Stomach (tissue), 9 donors: ENCODE results near the gene SCG3. TPM values are rescaled to one million over a fixed set of nuclear protein-coding genes. Genes with fewer than 3 reads are reported as not detected.

Source experiments
- DNase-seq, 2 donors: peaks; one replicate each; pipeline versions ENCODE4 v3.0.0 to v3.0.0-alpha.2; 2013 to 2019
- H3K27ac ChIP-seq, 5 donors: fragments of 200-600 bp in 4 of 5; sonication (generic) in 4 of 5; one replicate each; pipeline ENCODE4 v1.5.1; 2013 to 2019; ENCODE audit warnings: mild to moderate bottlenecking in 1 of 5, moderate library complexity in 1 of 5
- H3K27me3 ChIP-seq, 3 donors: fragments of 200-600 bp; sonication (generic); one replicate each; pipeline ENCODE4 v1.5.1; 2017 to 2019; ENCODE audit warnings: mixed run types in 1 of 3
- H3K36me3 ChIP-seq, 4 donors: fragments of 200-600 bp; sonication (generic); 1 replicate in 3 of 4; 2 replicates in 1 of 4; pipeline ENCODE4 v1.5.1; 2016 to 2019
- H3K4me1 ChIP-seq, 4 donors: fragments of 200-600 bp; sonication (generic); one replicate each; pipeline ENCODE4 v1.5.1; 2016 to 2019
- H3K4me3 ChIP-seq, 4 donors: fragments of 200-600 bp; sonication (generic) in 3 of 4; one replicate each; pipeline ENCODE4 v1.5.1; 2016 to 2019; ENCODE audit warnings: mild to moderate bottlenecking in 1 of 4
- H3K9me3 ChIP-seq, 4 donors: fragments of 200-600 bp; sonication (generic); one replicate each; pipeline ENCODE4 v1.5.1; 2016 to 2019
- EP300 ChIP-seq: sonication (generic); formaldehyde crosslinking; IDR thresholded peaks from one replicate; pipeline ENCODE4 v1.6.1; 2017; ENCODE audit warnings: antibody characterized with exemption
- POLR2A ChIP-seq, 4 donors: fragments of 450-650 bp; IDR thresholded peaks; one replicate each; pipeline ENCODE4 v1.6.1; 2016; ENCODE audit warnings: antibody characterized with exemption in 4 of 4, control low read depth in 2 of 4, mild to moderate bottlenecking in 1 of 4, moderate library complexity in 1 of 4
- POLR2AphosphoS5 ChIP-seq, 3 donors: sonication (generic); formaldehyde crosslinking; IDR thresholded peaks; one replicate each; pipeline ENCODE4 v1.6.1; 2016; ENCODE audit warnings: antibody characterized with exemption in 3 of 3
- WGBS, 5 donors: extraction: QIAGEN DNeasy Blood & Tissue Kit in 3 of 5; methylation state at CpG; one replicate each; pipeline versions ENCODE4 v1.1.5 to v1.1.7; 2013 to 2018; 5-methylcytosine and 5-hydroxymethylcytosine counted together
- intact Hi-C: fragments of 100-400 bp; cut with DNase I; formaldehyde crosslinking; loops from one replicate; pipeline ENCODE4 v1.15.1; 2023; ENCODE audit warnings: low total_unique reads
- polyA plus RNA-seq, 3 donors: library from polyadenylated mRNA; stranded (reverse); fragments of 200-250 nt; gene quantifications; one replicate each; pipeline ENCODE4 v1.2.3, GENCODE V29; 2013
- total RNA-seq, 5 donors: library from RNA; depleted of rRNA; stranded (reverse); fragments of >200 nt; gene quantifications; one replicate each; pipeline versions ENCODE4 v1.1.0 to v1.2.3, GENCODE V29; 2014 to 2016
- TF ChIP-seq, protein P1 (sequence below), 7 experiments: fragments of 450-650 bp in 4 of 7; fragments of 200-600 bp in 3 of 7; sonication (generic) in 3 of 7; IDR thresholded peaks; one replicate each; pipeline ENCODE4 v1.5.1; 2016 to 2019; ENCODE audit warnings: antibody characterized with exemption in 7 of 7, control low read depth in 2 of 7, mild to moderate bottlenecking in 1 of 7
- donor health status: healthy with polysubstance abuse.
- donor health status: Bipolar disorder and iron deficiency.
- donor health status: healthy.

The SCG3 gene
- total and polyA plus RNA-seq, 8 donors: 0.31 to 2.4 (median 0.88) TPM; not detected in 3

DNA sequence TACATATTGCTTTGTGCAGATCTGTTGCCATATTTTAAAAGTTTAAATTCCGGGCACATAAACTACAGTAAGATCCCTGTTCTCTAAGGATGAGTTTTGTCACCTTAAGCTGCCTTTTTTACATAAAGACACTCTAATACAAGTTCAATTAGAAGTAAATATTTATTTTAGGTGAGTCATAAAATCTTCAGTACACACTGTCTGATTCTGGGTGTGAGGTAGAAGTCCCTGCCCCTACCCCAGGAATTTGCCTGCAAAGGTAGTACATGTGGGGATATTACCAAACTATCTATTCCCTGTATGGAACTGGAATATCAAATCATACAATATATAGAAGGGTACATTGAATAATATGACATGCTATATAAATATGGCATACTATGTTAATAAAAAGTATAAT, 6.3 kb downstream of the SCG3 start:
- H3K4me3 ChIP-seq: no peak overlapping the region
- WGBS, 5 donors: 0 to 50% (median 3%) methylated on average over 1 of the region's 1 CpG
- peaks cover 0 to 29% (median 0%) of the 10 kb centered on the region in 3 donors for H3K27me3 ChIP-seq
- H3K4me1 ChIP-seq: peaks cover 0 to 5% (median 0%) of the 10 kb centered on the region in 4 donors
- no peak for DNase-seq
- TF ChIP-seq, protein P1, sequence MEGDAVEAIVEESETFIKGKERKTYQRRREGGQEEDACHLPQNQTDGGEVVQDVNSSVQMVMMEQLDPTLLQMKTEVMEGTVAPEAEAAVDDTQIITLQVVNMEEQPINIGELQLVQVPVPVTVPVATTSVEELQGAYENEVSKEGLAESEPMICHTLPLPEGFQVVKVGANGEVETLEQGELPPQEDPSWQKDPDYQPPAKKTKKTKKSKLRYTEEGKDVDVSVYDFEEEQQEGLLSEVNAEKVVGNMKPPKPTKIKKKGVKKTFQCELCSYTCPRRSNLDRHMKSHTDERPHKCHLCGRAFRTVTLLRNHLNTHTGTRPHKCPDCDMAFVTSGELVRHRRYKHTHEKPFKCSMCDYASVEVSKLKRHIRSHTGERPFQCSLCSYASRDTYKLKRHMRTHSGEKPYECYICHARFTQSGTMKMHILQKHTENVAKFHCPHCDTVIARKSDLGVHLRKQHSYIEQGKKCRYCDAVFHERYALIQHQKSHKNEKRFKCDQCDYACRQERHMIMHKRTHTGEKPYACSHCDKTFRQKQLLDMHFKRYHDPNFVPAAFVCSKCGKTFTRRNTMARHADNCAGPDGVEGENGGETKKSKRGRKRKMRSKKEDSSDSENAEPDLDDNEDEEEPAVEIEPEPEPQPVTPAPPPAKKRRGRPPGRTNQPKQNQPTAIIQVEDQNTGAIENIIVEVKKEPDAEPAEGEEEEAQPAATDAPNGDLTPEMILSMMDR (IDR thresholded peaks at IDR 0.05): no peak
- TF ChIP-seq EP300 (no peak), POLR2AphosphoS5 (IDR thresholded peaks at IDR 0.05) (no peak), POLR2A (IDR thresholded peaks at IDR 0.05) (no peak)
- H3K36me3 ChIP-seq: no peaks in the 10 kb centered on the region
- intact Hi-C loops: no loop called here
- H3K9me3 ChIP-seq: no peaks in the 10 kb centered on the region
- H3K27ac ChIP-seq: no peak overlapping the region

DNA sequence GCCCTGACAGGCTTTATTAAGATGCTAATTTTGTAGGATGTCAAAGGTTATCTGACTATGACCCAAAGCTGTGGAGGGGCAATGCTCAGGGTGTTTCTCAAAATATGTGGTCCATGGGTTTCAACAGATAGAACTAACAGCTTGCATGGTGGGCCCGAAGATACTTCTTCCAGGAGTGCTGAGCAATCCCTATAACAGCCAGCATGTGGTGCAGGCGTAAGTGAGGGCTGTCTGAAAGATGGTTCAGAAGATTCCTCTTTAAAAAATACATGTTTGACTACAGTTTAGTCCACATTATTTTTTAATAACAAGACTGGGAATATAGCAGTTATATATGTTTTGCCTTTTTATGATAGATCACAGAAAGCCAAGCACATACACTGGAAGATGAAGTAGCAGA, 7.6 kb downstream of the SCG3 start:
- 67 to 86% (median 80%) methylated on average over 2 of the region's 2 CpGs for WGBS, 5 donors
- H3K27me3 ChIP-seq: peaks cover 0 to 16% (median 0%) of the 10 kb centered on the region in 3 donors
- H3K4me3 ChIP-seq: no peak overlapping the region
- intact Hi-C loops: no loop called here
- no peaks in the 10 kb centered on the region for H3K36me3 ChIP-seq
- no peaks in the 10 kb centered on the region for H3K9me3 ChIP-seq
- H3K4me1 ChIP-seq: peaks cover 0 to 5% (median 0%) of the 10 kb centered on the region in 4 donors
- no peak for DNase-seq
- TF ChIP-seq POLR2A (IDR thresholded peaks at IDR 0.05) (no peak), EP300 (no peak), POLR2AphosphoS5 (IDR thresholded peaks at IDR 0.05) (no peak)
- TF ChIP-seq, protein P1 (IDR thresholded peaks at IDR 0.05): no peak
- H3K27ac ChIP-seq: no peak overlapping the region

DNA sequence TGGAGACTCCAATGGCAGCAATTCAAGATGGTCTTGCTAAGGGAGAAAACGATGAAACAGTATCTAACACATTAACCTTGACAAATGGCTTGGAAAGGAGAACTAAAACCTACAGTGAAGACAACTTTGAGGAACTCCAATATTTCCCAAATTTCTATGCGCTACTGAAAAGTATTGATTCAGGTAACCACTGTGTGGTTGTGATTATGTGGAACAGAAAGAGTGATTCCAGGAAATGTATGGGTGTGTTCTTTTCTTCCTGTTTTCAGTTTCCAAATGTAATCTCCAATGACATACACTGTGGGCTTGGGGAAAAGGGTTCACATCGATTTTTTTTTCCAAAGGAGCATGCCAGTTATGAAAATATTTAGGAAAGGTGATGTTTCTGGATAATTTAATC, 10.9 kb downstream of the SCG3 start:
- no peak for DNase-seq
- Histone ChIP-seq H3K4me3 (no peak overlapping the region), H3K36me3 (no peaks in the 10 kb centered on the region), H3K27ac (no peak overlapping the region), H3K9me3 (no peaks in the 10 kb centered on the region), H3K27me3 (no peaks in the 10 kb centered on the region), H3K4me1 (peaks cover 0 to 5% (median 0%) of the 10 kb centered on the region in 4 donors)
- TF ChIP-seq, protein P1 (IDR thresholded peaks at IDR 0.05): no peak
- 49 to 63% (median 62%) methylated on average over 3 of the region's 3 CpGs for WGBS, 5 donors
- intact Hi-C loops: no loop called here

DNA sequence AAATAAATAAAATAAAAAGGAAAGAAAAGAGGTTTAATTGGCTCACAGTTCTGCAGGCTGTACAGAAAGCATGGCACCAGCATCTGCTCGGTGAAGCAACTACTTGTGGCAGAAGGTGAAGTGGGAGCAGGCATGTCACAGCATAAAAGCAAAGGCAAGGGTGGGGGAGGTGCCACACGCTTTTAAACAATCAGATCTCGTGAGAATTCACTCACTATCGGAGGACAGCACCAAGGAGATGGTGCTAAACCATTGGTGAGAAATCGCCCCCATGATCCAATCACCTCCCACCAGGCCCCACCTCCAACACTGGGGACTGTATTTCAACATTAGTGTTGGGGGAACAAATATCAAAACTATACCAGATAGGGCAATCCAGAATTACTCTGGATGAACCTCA, 15.3 kb downstream of the SCG3 start:
- TF ChIP-seq POLR2A (IDR thresholded peaks at IDR 0.05): no peak
- TF ChIP-seq POLR2AphosphoS5 (IDR thresholded peaks at IDR 0.05): no peak
- TF ChIP-seq, protein P1 (IDR thresholded peaks at IDR 0.05): no peak
- TF ChIP-seq EP300: no peak
- intact Hi-C loops: no loop called here
- Histone ChIP-seq H3K4me1 (peaks cover 0 to 5% (median 0%) of the 10 kb centered on the region in 4 donors), H3K27ac (no peak overlapping the region), H3K4me3 (no peak overlapping the region), H3K27me3 (peaks cover 0 to 10% (median 0%) of the 10 kb centered on the region in 3 donors), H3K9me3 (no peaks in the 10 kb centered on the region), H3K36me3 (no peaks in the 10 kb centered on the region)
- DNase-seq: no peak
- WGBS, 5 donors: 70 to 80% (median 73%) methylated on average over 5 of the region's 5 CpGs
